HG03354 (cell line): Measurements from ENCODE around the gene RASSF10.

ENCODE experiments used
- ATAC-seq: cut with Tn5 transposase; IDR thresholded peaks from one replicate; pipeline ENCODE4 v1.9.1; 2021; ENCODE audit warnings: mild to moderate bottlenecking; ENCODE audit not compliant: unreplicated experiment, poor library complexity, severe bottlenecking

Gene RASSF10

GRCh38 chr11:12991426-12991825, 17.7 kb upstream of the RASSF10 start:
- no peak for ATAC-seq

- ATAC-seq = no peak
These were observed 15.5 kb upstream of the RASSF10 start for GRCh38 chr11:12993626-12994025.

GRCh38 chr11:12994476-12994875, 14.6 kb upstream of the RASSF10 start:
- ATAC-seq = no peak

DNA sequence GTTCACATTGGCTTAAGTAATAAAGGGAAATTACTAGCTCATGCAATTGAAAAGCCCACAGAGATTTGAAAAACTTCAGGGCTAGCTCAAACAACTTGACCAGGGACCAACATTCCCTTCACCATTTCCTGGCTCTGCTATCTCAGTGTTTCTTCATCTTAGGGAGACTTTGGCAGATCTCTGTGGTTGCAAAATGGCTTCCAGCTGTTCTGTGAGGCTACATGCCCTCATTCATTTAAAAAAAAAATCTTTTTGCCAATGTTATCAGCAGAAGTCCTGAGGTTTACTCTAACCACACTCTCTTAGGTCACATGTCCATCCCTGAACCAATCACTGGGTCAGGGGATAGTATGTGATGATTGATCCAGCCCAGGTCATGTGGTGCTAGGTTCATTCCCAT, 13.9 kb upstream of the RASSF10 start:
- no peak for ATAC-seq

DNA sequence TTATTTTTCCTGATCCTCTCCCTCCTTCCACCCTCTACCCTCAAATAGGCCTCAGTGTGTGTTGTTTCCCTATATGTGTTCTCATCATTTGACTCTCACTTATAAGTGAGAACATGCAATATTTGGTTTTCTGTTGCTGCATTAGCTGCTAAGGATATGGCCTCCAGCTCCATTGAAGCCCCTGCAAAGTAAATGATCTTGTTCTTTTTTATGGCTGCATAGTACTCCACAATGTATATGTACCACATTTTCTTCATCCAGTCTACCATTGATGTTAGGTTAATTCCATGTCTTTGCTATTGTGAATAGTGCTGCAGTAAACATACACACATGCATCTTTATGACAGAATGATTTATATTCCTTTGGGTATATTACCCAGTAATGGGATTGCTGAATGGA, 13.3 kb upstream of the RASSF10 start:
- ATAC-seq = no peak

GRCh38 chr11:12997168-12997567, 11.9 kb upstream of the RASSF10 start:
- no peak for ATAC-seq

DNA sequence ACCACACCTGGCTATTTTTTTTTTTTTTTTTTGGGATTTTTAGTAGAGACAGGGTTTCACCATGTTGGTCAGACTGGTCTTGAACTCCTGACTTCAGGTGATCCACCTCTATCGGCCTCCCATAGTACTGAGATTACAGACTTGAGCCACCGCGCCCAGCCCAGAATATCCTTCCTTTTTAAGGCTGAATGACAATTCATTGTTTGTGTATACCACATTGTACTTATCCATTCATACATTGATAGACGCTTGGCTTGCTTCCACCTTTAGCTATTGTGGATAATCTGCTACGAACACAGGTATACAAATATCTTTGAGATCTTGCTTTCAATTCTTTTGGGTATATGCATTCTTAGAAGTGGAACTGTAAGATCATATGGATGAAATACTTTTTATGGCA, 10.8 kb upstream of the RASSF10 start:
- ATAC-seq = no peak

DNA sequence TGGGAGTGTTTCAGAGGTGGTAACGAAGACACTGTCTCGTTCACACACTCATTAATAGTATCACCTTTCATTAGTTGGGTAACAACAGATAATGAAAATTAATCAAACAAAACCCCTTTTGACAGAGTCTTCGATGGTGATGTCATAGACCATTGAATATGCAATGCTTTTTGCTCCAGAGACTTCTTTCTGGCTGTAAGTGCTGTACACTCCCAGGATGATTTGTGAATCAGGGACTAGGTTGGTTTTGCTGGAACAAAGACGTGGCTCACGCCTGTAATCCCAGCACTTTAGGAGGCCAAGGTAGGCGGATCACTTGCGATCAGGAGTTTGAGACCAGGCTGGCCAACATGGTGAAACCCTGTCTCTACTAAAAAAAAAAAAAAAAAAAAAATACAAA, 9.5 kb upstream of the RASSF10 start:
- no peak for ATAC-seq

DNA sequence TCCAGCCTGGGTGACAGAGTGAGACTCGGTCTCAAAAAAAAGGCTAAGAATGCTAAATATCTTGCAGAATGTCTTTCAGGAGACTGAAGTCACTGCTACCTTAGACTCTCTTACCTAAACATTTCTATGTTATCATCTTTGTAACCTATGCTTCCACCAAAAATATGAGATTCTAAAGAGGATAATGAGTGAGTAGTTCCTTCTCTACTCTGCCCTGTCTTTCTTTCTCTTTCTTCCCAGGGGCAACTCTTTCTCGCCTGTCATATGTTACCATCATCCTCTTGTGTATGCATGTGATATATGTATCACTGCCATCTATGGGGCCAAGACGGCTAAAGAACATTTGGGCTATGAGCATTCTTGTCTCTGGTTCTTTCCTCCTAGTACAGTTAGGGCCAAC, 9.0 kb upstream of the RASSF10 start:
- ATAC-seq = no peak

DNA sequence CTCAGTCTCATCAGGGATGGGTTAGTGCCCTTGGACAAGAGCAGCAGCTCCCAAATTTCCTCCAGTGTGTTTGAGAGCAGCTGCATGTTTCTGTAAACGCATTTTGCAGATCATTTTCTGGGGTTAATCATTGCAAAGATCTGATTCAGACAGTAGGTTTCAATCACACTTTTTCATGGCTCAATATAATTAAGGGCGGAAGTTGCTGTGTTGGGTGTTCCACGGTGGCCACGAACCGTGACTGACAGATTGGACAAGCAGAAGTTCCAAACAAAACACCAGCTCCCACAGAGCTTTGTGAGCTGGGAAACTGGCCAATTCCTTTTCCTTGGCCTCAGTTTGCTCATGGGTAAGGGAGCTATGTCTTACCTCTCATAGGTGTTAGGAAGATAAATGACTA, 8.4 kb upstream of the RASSF10 start:
- no peak for ATAC-seq

GRCh38 chr11:13003736-13004493, 5.2 kb upstream of the RASSF10 start:
- no peak for ATAC-seq

DNA sequence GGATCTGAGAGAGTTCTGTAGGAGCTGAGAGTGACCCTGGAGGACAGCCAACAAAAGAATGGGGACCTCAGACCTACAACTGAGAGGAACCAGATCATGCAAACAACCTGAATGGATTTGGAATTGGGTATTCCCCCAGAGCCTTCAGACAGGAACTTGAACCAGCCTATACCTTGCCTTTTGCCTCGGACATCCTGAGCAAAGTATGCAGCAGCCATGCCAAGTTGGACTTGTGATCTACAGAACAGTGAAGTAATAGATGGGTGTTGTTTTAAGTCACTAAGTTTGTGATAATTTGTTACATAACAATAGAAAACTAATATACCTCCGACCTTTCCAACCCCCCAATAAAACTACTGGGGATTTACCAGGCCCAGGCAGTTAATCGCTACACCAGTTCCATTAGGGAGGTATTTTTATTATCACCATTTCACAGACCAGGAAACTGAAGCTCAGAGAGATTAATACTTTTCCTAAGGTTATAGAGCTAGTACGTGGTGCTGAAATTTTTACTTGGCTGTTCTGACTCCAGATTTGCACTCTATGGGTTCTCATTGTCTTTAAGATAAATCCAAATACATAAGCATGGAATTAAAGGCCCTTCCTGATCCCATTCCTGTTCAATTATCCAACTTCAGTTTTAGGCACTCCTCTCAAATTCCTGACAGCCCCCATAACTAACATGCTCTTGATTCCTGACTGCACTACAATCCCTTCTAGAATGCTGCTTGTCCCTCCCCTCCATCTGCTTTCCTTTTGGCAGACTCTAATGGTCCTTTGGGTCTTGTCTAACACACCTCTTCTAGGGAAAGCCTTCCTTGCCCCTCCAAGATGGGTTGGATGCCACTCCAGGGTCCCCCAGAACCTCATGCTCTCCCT, 1.7 kb upstream of the RASSF10 start:
- ATAC-seq = no peak

GRCh38 chr11:13008061-13008435, 1.1 kb upstream of the RASSF10 start:
- no peak for ATAC-seq

GRCh38 chr11:13009476-13009920, 382 bp downstream of the RASSF10 start:
- ATAC-seq = peak; percentile 15

DNA sequence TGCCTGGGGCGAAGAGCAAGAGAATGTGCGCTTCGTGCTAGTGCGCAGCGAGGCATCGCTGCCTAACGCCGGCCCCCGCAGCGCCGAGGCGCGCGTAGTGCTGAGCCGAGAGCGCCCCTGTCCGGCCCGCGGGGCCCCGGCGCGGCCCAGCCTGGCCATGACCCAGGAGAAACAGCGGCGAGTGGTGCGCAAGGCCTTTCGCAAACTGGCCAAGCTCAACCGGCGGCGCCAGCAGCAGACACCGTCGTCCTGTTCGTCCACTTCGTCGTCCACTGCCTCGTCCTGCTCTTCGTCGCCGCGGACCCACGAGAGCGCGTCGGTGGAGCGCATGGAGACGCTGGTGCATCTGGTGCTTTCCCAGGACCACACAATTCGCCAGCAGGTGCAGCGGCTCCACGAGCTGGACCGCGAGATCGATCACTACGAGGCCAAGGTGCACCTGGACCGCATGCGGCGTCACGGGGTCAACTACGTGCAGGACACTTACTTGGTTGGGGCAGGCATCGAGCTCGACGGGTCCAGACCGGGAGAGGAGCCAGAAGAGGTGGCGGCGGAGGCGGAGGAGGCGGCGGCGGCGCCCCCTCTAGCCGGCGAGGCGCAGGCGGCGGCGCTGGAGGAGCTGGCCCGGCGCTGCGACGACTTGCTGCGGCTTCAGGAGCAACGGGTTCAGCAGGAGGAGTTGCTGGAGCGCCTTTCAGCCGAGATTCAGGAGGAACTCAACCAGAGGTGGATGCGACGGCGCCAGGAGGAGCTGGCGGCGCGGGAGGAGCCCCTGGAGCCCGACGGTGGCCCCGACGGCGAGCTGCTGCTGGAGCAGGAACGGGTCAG, 1.0 kb downstream of the RASSF10 start:
- no peak for ATAC-seq

DNA sequence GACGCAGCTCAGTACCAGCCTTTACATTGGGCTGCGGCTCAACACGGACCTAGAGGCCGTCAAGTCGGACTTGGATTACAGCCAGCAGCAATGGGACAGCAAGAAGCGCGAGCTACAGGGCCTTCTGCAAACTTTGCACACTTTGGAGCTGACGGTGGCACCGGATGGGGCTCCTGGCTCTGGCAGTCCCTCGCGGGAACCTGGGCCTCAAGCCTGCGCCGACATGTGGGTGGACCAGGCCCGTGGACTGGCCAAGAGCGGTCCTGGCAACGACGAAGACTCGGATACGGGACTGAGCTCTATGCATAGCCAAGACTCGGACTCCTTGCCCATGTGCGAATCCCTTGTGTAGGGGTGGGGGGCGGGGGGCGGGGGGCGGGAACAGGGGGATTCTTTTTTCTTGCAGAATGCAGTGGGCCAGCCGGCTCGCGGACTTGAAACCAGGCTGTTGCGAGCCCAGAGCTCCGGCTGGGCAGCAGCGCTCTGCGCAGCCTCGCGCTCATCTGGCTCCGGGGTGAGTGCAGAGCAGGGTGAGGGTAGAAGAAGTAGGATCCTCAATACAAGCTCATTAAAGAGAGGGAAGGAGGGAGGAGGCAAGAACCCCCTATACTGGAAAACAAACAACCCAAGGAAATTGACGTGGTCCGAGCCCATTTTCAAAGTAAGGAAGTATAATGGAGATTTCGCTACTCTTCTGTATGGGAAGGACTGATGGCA, 1.8 kb downstream of the RASSF10 start:
- ATAC-seq = no peak

- no peak for ATAC-seq
These were observed 2.4 kb downstream of the RASSF10 start for GRCh38 chr11:13011466-13012055.

DNA sequence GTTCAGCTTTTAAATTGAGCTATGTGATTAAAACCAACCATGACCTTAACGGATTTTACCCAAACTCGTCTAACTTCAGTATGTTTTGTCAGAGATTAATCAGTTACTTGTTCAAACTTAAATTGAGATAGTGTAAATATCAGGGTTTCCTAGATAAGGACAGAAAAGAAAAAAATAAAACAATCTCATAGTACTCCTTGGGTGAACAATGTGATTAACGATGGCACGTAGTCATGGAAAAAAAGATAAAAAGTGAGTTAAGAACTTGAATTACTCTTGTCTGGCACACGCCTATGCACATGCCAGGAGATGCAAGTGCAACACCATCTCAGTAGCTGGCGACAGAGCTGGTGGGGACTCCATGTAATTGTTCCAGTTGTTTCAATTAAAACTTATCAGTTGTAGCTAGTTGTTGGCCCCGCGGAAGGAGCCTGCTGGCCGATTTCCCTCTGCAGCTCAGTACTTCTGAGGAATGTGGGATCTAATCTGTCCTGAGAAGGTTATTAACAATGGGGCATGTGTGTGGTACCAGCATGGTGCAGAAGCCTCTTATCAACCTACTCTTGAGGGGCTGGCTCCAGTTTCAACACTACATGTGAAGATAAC, 3.0 kb downstream of the RASSF10 start:
- no peak for ATAC-seq

- ATAC-seq = no peak
These were observed 4.0 kb downstream of the RASSF10 start for GRCh38 chr11:13013054-13013488.
